ENCODE results near the gene FAF1.

The FAF1 gene

GRCh38 chr1:50989694-50990093, 29.6 kb upstream of the FAF1 start:
- intact Hi-C loops (cut with DNase I; ENCODE audit: low total_unique reads), result no loop called here
- peaks cover 0 to 21% (median 0%) of the 10 kb centered on the region in 4 donors for H3K4me1 ChIP-seq
- no peaks in the 10 kb centered on the region for H3K9me3 ChIP-seq
- no peaks in the 10 kb centered on the region for H3K36me3 ChIP-seq
- no peak for TF ChIP-seq CTCF (IDR thresholded peaks at IDR 0.05)
- H3K4me3 ChIP-seq, result no peak overlapping the region
- no peak for DNase-seq
- no peak overlapping the region for H3K27ac ChIP-seq
- no peaks in the 10 kb centered on the region for H3K27me3 ChIP-seq

GRCh38 chr1:50986653-50987052, 26.6 kb upstream of the FAF1 start:
- H3K4me3 ChIP-seq, result no peak overlapping the region
- no peaks in the 10 kb centered on the region for H3K9me3 ChIP-seq
- intact Hi-C loops (cut with DNase I; ENCODE audit: low total_unique reads), result no loop called here
- DNase-seq, result no peak
- no peaks in the 10 kb centered on the region for H3K36me3 ChIP-seq
- H3K27ac ChIP-seq, result peak overlapping the region in 1 of 2 donors; percentile 100
- H3K27me3 ChIP-seq, result no peaks in the 10 kb centered on the region
- no peak for TF ChIP-seq CTCF (IDR thresholded peaks at IDR 0.05)
- peaks cover 0 to 41% (median 0%) of the 10 kb centered on the region in 4 donors for H3K4me1 ChIP-seq

GRCh38 chr1:50985094-50985493, 25.0 kb upstream of the FAF1 start:
- peak overlapping the region; percentile 99 to 100 for H3K27ac ChIP-seq
- no peak for DNase-seq
- H3K36me3 ChIP-seq, result no peaks in the 10 kb centered on the region
- intact Hi-C loops (cut with DNase I; ENCODE audit: low total_unique reads), result no loop called here
- no peak for TF ChIP-seq CTCF (IDR thresholded peaks at IDR 0.05)
- peak overlapping the region; percentile 24 to 34 for H3K4me3 ChIP-seq
- no peaks in the 10 kb centered on the region for H3K27me3 ChIP-seq
- no peaks in the 10 kb centered on the region for H3K9me3 ChIP-seq
- peaks cover 0 to 53% (median 3%) of the 10 kb centered on the region in 4 donors for H3K4me1 ChIP-seq

GRCh38 chr1:50983219-50983802, 23.2 kb upstream of the FAF1 start:
- intact Hi-C loops (cut with DNase I; ENCODE audit: low total_unique reads), result no loop called here
- Histone ChIP-seq H3K27me3 (no peaks in the 10 kb centered on the region), H3K36me3 (no peaks in the 10 kb centered on the region), H3K9me3 (no peaks in the 10 kb centered on the region), H3K4me3 (peak overlapping the region in 1 of 2 donors; percentile 22), H3K4me1 (peaks cover 0 to 58% (median 3%) of the 10 kb centered on the region in 4 donors), H3K27ac (peak overlapping the region; percentile 99 to 100)
- no peak for TF ChIP-seq CTCF (IDR thresholded peaks at IDR 0.05)
- DNase-seq, result no peak

- Histone ChIP-seq H3K4me3 (peak overlapping the region; percentile 24 to 39), H3K4me1 (peaks cover 0 to 58% (median 3%) of the 10 kb centered on the region in 4 donors), H3K36me3 (no peaks in the 10 kb centered on the region), H3K27me3 (no peaks in the 10 kb centered on the region), H3K27ac (peak overlapping the region; percentile 99 to 100), H3K9me3 (no peaks in the 10 kb centered on the region)
- no peak for DNase-seq
- intact Hi-C loops (cut with DNase I; ENCODE audit: low total_unique reads), result no loop called here
- no peak for TF ChIP-seq CTCF (IDR thresholded peaks at IDR 0.05)
Observed at GRCh38 chr1:50982611-50983010, 22.5 kb upstream of the FAF1 start.

Measured in tibial artery (tissue), 4 donors.